ENCODE results near the gene LRIG3. TPM values are rescaled to one million over a fixed set of nuclear protein-coding genes. Genes with fewer than 3 reads are reported as not detected.
A peak's percentile ranks its signal among the peaks of the same experiment; 100 is the strongest.

LRIG3 gene, protein sequence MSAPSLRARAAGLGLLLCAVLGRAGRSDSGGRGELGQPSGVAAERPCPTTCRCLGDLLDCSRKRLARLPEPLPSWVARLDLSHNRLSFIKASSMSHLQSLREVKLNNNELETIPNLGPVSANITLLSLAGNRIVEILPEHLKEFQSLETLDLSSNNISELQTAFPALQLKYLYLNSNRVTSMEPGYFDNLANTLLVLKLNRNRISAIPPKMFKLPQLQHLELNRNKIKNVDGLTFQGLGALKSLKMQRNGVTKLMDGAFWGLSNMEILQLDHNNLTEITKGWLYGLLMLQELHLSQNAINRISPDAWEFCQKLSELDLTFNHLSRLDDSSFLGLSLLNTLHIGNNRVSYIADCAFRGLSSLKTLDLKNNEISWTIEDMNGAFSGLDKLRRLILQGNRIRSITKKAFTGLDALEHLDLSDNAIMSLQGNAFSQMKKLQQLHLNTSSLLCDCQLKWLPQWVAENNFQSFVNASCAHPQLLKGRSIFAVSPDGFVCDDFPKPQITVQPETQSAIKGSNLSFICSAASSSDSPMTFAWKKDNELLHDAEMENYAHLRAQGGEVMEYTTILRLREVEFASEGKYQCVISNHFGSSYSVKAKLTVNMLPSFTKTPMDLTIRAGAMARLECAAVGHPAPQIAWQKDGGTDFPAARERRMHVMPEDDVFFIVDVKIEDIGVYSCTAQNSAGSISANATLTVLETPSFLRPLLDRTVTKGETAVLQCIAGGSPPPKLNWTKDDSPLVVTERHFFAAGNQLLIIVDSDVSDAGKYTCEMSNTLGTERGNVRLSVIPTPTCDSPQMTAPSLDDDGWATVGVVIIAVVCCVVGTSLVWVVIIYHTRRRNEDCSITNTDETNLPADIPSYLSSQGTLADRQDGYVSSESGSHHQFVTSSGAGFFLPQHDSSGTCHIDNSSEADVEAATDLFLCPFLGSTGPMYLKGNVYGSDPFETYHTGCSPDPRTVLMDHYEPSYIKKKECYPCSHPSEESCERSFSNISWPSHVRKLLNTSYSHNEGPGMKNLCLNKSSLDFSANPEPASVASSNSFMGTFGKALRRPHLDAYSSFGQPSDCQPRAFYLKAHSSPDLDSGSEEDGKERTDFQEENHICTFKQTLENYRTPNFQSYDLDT
- polyA plus RNA-seq (2011; rRNA removed) (33.9 and 34.6 TPM in 2 replicates), polyA minus RNA-seq (2011; rRNA and poly(A)+ RNA removed) (68.7 and 77.4 TPM in 2 replicates)

DNA sequence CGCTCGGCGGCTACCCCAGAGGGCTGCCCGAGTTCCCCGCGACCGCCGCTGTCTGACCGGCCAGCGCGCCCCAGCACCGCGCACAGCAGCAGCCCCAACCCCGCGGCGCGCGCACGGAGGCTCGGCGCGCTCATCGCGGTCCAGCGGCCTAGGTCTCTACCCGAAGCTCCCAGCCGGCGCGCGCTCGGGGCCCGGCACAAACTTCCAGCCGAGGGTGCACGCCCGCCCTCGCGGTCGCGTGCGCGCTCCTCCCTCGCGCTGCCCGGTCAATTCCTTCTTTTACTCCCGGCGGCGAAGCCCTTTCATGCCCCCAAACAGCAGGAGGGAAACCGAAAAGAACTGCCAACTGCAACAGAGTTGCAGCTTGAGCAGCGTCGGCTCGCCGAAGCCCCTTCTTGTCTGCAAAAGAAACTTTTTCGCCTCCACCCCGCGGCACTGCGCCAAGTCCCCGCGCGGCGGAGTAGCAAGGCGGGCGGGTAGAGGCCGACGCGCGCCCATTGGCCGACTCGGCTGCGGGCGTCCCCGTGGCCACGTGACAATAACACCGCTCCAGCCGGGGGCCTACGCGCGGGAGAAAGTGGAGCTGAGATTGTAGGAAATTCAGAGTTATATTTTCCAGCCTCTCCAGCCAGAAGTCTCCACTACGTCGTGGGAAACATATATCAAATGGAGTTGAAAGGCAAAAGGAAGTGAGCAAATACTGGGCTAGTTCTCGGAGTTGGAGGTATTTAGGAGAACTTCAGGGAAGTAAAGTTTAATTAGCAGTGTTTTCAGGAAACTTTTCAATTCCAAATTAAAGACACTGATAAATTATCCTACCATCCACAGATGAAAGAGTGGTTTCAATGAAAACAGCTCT is at the start of gene LRIG3:
Gene LRIG3 (minus strand): TSS at position 403 of the 859 bp plus-strand sequence. CDS start 269 bp downstream, at position 134.
- Histone ChIP-seq H3K36me3 (ENCODE audit: control insufficient read depth, insufficient read depth, low read length) (no peaks in the 10 kb centered on the region), H3K27me3 (ENCODE audit: control insufficient read depth, insufficient read depth, low read length) (no peaks in the 10 kb centered on the region), H3K4me3 (ENCODE audit: low read depth, low read length) (peak within 1 kb of the TSS; percentile 98)
- no peak for DNase-seq (ENCODE audit: low read depth)
- TF ChIP-seq, protein P1, sequence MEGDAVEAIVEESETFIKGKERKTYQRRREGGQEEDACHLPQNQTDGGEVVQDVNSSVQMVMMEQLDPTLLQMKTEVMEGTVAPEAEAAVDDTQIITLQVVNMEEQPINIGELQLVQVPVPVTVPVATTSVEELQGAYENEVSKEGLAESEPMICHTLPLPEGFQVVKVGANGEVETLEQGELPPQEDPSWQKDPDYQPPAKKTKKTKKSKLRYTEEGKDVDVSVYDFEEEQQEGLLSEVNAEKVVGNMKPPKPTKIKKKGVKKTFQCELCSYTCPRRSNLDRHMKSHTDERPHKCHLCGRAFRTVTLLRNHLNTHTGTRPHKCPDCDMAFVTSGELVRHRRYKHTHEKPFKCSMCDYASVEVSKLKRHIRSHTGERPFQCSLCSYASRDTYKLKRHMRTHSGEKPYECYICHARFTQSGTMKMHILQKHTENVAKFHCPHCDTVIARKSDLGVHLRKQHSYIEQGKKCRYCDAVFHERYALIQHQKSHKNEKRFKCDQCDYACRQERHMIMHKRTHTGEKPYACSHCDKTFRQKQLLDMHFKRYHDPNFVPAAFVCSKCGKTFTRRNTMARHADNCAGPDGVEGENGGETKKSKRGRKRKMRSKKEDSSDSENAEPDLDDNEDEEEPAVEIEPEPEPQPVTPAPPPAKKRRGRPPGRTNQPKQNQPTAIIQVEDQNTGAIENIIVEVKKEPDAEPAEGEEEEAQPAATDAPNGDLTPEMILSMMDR (IDR thresholded peaks at IDR 0.05; ENCODE audit: insufficient read depth, low read depth, low read length), result peak; percentile 11; the same call in 1 of the 2 replicates
- ChIA-PET POLR2A (interaction anchor here (0.6 to 0.7 kb wide), 2 partner anchors 13 to 255 kb away, joined by 3 to 4 read pairs; no protein-coding TSS in a partner anchor), CTCF (interaction anchor here (0.7 to 1.3 kb wide), 9 partner anchors 9 to 380 kb away, joined by 3 to 5 read pairs (median 4); no protein-coding TSS in a partner anchor)

DNA sequence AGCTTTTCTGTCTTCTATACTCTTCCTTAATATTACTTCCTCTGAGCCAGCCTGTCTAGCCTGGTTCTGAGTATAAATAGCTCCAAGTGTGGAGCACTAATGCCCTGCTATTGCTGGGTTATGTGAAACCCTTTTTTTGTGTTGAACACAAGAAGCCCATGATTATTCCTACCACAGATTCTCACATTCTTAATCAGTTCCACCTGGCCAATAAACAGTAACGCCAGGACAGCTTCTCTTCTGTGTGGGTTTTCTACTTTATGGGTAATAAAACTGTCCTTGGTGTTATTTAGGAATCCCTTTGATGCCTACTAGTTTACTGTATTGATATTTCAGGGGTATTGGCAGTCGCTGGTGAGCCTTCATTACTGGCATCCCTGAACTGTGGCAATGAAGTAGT is 48.9 kb upstream of the LRIG3 start:
- Histone ChIP-seq H3K36me3 (ENCODE audit: control insufficient read depth, insufficient read depth, low read length) (no peaks in the 10 kb centered on the region), H3K27me3 (ENCODE audit: control insufficient read depth, insufficient read depth, low read length) (no peaks in the 10 kb centered on the region), H3K4me3 (ENCODE audit: low read depth, low read length) (no peak overlapping the region)
- TF ChIP-seq, protein P1 (IDR thresholded peaks at IDR 0.05; ENCODE audit: insufficient read depth, low read depth, low read length), result no peak
- CTCF ChIA-PET, result interaction anchor here (0.9 to 1.0 kb wide), 2 partner anchors 9 to 11 kb away, joined by 3 read pairs; no protein-coding TSS in a partner anchor
- POLR2A ChIA-PET, result no interaction called here
- DNase-seq (ENCODE audit: low read depth), result no peak

DNA sequence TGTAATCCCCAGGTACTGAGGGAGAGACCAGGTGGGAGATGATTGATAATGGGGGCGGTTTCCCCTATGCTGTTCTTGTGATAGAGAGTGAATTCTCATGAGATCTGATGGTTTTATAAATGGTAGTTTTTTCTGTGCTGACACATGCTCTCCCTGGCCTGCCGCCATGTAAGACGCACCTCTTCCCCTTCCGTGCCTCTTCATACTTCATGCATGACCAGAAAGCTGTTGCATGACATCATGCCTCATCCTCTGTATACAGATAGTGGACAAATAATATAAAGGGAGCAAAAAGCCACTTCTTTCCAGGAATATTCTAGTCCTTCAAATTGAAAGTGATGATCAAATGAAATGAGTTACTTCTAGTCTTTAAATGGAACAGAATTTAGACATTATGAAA is 47.3 kb upstream of the LRIG3 start:
- ChIA-PET CTCF (no interaction called here), POLR2A (no interaction called here)
- Histone ChIP-seq H3K27me3 (ENCODE audit: control insufficient read depth, insufficient read depth, low read length) (no peaks in the 10 kb centered on the region), H3K4me3 (ENCODE audit: low read depth, low read length) (no peak overlapping the region), H3K36me3 (ENCODE audit: control insufficient read depth, insufficient read depth, low read length) (no peaks in the 10 kb centered on the region)
- TF ChIP-seq, protein P1 (IDR thresholded peaks at IDR 0.05; ENCODE audit: insufficient read depth, low read depth, low read length), result no peak
- no peak for DNase-seq (ENCODE audit: low read depth)

DNA sequence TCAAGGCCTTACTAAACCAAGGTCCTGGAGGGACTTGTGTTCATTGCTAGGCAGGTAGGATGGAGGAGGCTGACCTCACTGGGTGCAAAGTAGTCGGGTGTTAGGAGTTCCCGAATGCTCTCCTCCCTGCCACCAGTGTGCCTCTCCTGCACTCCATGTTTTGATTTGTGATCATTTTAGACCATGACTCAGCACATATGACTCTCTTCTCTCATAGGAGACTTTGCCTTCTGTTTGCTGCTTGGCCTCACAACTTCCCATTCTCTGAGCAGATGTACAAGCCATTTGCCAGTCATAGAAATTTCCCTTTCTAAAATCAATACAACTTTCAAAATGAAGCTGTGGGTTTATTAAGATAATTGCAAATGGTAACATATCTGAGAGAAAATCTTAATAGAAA is 46.6 kb upstream of the LRIG3 start:
- ChIA-PET CTCF (no interaction called here), POLR2A (no interaction called here)
- DNase-seq (ENCODE audit: low read depth), result no peak
- Histone ChIP-seq H3K4me3 (ENCODE audit: low read depth, low read length) (no peak overlapping the region), H3K36me3 (ENCODE audit: control insufficient read depth, insufficient read depth, low read length) (no peaks in the 10 kb centered on the region), H3K27me3 (ENCODE audit: control insufficient read depth, insufficient read depth, low read length) (no peaks in the 10 kb centered on the region)
- TF ChIP-seq, protein P1 (IDR thresholded peaks at IDR 0.05; ENCODE audit: insufficient read depth, low read depth, low read length), result no peak

Measured in BJ (cell line).